Measurements from ENCODE around the gene GDF15.
"Not testable (repeated sequence)": the region's sequence is repeated elsewhere in the genome, so short reads cannot be mapped to it uniquely, and the experiment has no call there.

The GDF15 gene

DNA sequence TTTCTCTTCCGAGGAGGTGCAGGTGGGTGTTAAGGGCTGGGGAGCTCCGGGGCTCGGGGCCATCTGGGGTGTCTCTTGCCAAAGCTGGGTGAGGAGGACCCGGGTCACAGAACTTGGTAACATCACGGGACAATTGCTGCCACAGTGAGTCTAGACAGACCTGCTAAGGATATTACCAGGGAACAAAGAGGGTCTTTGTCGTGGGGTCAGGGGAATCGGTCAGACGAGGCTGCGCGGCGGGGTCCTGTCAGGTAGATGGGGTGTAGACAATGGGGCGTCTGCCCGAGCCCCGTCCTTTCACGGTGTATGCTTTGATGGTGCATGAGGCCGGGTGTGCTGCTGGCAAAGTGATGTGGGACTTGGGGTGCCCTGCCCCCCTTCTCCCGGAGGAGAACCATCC, 37.8 kb upstream of the GDF15 start:
- H3K9ac ChIP-seq (ENCODE audit: low read depth in 1 of 2, low read length in 2 of 2), result no peak overlapping the region
- H3K36me3 ChIP-seq (ENCODE audit: control insufficient read depth in 1 of 2, insufficient read depth in 2 of 2, low read length in 2 of 2), result peaks cover 9 to 21% of the 10 kb centered on the region in 2 donors
- H3K4me3 ChIP-seq (ENCODE audit: low read depth in 1 of 2, low read length in 2 of 2), result no peak overlapping the region
- H3K27me3 ChIP-seq (ENCODE audit: control insufficient read depth in 1 of 2, insufficient read depth in 2 of 2, low read length in 2 of 2), result no peaks in the 10 kb centered on the region
- no peak overlapping the region for H3K27ac ChIP-seq (ENCODE audit: low read depth, low read length)
- H3K4me1 ChIP-seq (ENCODE audit: control insufficient read depth in 1 of 2, insufficient read depth in 2 of 2, low read length in 2 of 2), result peaks cover 0 to 4% of the 10 kb centered on the region in 2 donors
- H3K9me3 ChIP-seq (ENCODE audit: control insufficient read depth in 1 of 2, low read length in 2 of 2), result no peaks in the 10 kb centered on the region

DNA sequence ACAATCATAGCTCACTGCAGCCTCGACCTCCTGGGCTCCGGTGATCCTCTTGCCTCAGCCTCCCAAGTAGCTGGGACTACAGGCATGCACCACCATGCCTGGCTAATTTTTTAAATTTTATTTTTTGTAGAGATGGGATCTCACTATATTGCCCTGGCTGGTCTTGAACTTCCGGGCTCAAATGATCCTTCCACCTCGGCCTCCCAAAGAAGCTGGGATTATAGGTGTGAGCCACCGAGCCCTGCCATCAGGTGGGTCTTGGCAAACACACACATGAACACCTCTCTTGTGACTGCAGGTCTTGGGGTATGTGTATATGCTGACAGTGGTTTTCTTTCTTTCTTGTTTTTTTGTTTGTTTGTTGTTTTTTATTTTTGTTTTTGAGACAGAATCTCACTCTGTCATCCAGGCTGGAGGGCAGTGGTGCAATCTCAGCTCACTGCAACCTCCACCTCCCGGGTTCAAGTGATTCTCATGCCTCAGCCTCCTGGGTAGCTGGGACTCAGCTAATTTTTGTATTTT, 37.1 kb upstream of the GDF15 start:
- not testable (repeated sequence) for H3K9me3 ChIP-seq (ENCODE audit: control insufficient read depth in 1 of 2, low read length in 2 of 2); H3K27ac ChIP-seq (ENCODE audit: low read depth, low read length); H3K4me1 ChIP-seq (ENCODE audit: control insufficient read depth in 1 of 2, insufficient read depth in 2 of 2, low read length in 2 of 2); H3K27me3 ChIP-seq (ENCODE audit: control insufficient read depth in 1 of 2, insufficient read depth in 2 of 2, low read length in 2 of 2); H3K9ac ChIP-seq (ENCODE audit: low read depth in 1 of 2, low read length in 2 of 2); H3K4me3 ChIP-seq (ENCODE audit: low read depth in 1 of 2, low read length in 2 of 2)
- H3K36me3 ChIP-seq (ENCODE audit: control insufficient read depth in 1 of 2, insufficient read depth in 2 of 2, low read length in 2 of 2), result peaks cover 9 to 21% of the 10 kb centered on the region in 2 donors

DNA sequence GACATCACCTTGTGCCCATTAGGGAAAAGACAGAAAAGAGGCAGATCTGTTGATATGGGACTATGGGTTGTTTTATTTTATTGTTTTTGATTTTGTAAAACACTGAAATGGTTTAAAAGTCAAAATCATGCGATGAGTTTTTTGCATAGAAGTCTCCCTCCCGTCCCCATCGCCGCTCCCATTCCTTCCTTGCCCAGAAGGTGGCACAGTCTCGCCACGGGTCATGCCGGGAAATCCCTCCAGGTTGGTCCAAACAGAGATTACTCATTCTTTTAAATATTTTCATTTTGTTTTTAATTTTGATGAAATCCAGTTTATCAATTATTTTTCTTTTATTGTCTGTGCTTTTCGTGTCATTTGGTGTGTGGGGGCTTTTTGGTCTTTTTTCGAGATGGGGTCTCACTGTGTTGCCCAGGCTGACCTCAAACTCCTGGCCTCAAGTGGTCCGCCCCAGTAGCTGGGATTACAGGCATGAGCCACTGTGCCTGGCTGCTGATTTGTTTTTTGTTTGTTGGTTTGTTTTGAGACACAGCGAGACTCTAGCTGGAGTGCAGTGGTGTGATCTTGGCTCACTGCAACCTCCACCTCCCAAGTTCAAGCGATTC, 36.3 kb upstream of the GDF15 start:
- H3K9me3 ChIP-seq (ENCODE audit: control insufficient read depth in 1 of 2, low read length in 2 of 2), result no peaks in the 10 kb centered on the region
- H3K4me3 ChIP-seq (ENCODE audit: low read depth in 1 of 2, low read length in 2 of 2), result no peak overlapping the region
- H3K27me3 ChIP-seq (ENCODE audit: control insufficient read depth in 1 of 2, insufficient read depth in 2 of 2, low read length in 2 of 2), result no peaks in the 10 kb centered on the region
- H3K9ac ChIP-seq (ENCODE audit: low read depth in 1 of 2, low read length in 2 of 2), result no peak overlapping the region
- H3K27ac ChIP-seq (ENCODE audit: low read depth, low read length), result no peak overlapping the region
- H3K36me3 ChIP-seq (ENCODE audit: control insufficient read depth in 1 of 2, insufficient read depth in 2 of 2, low read length in 2 of 2), result peaks cover 9 to 23% of the 10 kb centered on the region in 2 donors
- H3K4me1 ChIP-seq (ENCODE audit: control insufficient read depth in 1 of 2, insufficient read depth in 2 of 2, low read length in 2 of 2), result no peaks in the 10 kb centered on the region

DNA sequence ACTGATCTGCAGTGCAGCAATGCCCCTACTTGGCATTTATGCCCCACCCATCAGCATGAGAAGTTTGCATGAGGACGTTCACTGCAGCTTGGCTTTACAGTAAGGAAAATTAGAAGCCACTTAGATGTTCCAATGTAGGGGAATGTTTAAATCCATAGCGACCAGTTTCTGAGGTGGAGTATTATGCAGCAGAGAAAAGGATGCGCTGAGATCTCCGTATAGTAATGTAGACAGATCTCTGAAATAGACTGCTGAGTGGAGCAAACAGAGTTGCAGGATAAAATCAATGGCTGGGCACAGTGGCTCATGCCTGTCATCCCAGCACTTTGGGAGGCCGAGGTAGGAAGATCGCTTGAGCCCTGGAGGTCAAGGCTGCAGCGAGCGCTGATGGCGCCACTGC, 35.5 kb upstream of the GDF15 start:
- Histone ChIP-seq H3K9ac (ENCODE audit: low read depth in 1 of 2, low read length in 2 of 2) (no peak overlapping the region), H3K9me3 (ENCODE audit: control insufficient read depth in 1 of 2, low read length in 2 of 2) (no peaks in the 10 kb centered on the region), H3K27ac (ENCODE audit: low read depth, low read length) (no peak overlapping the region), H3K36me3 (ENCODE audit: control insufficient read depth in 1 of 2, insufficient read depth in 2 of 2, low read length in 2 of 2) (peaks cover 11 to 27% of the 10 kb centered on the region in 2 donors), H3K27me3 (ENCODE audit: control insufficient read depth in 1 of 2, insufficient read depth in 2 of 2, low read length in 2 of 2) (no peaks in the 10 kb centered on the region), H3K4me3 (ENCODE audit: low read depth in 1 of 2, low read length in 2 of 2) (no peak overlapping the region), H3K4me1 (ENCODE audit: control insufficient read depth in 1 of 2, insufficient read depth in 2 of 2, low read length in 2 of 2) (no peaks in the 10 kb centered on the region)

DNA sequence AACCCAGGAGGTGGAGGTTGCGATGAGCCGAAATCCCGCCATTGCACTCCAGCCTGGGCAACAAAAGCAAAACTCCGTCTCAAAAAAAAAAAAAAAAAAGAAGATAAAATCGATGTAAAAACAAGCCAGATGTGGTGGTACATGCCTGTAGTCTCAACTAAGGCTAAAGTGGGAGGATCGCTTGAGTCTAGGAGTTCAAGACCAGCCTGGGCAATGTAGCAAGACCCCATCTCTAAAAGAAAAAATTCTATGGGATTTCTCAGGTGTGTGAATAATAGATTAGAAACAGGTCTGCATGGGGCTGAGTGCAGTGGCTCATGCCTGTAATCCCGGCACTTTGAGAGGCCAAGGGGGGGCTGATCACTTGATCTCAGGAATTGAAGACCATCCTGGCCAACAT, 34.4 kb upstream of the GDF15 start:
- Histone ChIP-seq H3K36me3 (ENCODE audit: control insufficient read depth in 1 of 2, insufficient read depth in 2 of 2, low read length in 2 of 2) (peaks cover 12 to 34% of the 10 kb centered on the region in 2 donors), H3K27me3 (ENCODE audit: control insufficient read depth in 1 of 2, insufficient read depth in 2 of 2, low read length in 2 of 2) (no peaks in the 10 kb centered on the region), H3K4me3 (ENCODE audit: low read depth in 1 of 2, low read length in 2 of 2) (no peak overlapping the region), H3K27ac (ENCODE audit: low read depth, low read length) (no peak overlapping the region), H3K9ac (ENCODE audit: low read depth in 1 of 2, low read length in 2 of 2) (no peak overlapping the region), H3K9me3 (ENCODE audit: control insufficient read depth in 1 of 2, low read length in 2 of 2) (no peaks in the 10 kb centered on the region), H3K4me1 (ENCODE audit: control insufficient read depth in 1 of 2, insufficient read depth in 2 of 2, low read length in 2 of 2) (no peaks in the 10 kb centered on the region)

DNA sequence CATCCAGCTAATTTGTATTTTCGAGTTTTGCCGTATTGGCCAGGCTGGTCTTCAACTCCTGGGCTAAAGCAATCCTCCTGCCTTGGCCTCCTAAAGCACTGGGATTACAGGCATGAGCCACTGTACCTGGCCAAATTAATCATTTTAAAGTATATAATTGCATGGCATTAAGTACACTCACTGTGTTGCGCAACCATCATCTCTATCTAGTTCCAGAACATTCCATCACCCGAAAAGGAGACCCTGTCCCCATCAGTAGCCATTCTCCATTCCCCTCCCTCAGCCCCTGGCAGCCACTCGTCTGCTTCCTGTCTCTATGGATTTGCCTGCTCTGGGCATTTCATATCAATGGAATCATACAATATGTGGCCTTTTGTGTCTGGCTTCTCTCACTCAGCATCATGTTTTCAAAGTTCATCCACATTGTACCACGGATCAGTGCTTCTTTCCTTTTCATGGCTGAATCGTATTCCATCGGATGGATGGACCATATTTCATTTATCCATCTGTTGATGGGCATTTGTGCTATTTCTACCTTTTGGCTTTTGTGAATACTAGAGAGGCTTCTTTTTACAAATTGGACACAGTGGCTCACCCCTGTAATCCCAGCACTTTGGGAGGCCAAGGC, 32.5 kb upstream of the GDF15 start:
- Histone ChIP-seq H3K36me3 (ENCODE audit: control insufficient read depth in 1 of 2, insufficient read depth in 2 of 2, low read length in 2 of 2) (peaks cover 24 to 49% of the 10 kb centered on the region in 2 donors), H3K9ac (ENCODE audit: low read depth in 1 of 2, low read length in 2 of 2) (no peak overlapping the region)

DNA sequence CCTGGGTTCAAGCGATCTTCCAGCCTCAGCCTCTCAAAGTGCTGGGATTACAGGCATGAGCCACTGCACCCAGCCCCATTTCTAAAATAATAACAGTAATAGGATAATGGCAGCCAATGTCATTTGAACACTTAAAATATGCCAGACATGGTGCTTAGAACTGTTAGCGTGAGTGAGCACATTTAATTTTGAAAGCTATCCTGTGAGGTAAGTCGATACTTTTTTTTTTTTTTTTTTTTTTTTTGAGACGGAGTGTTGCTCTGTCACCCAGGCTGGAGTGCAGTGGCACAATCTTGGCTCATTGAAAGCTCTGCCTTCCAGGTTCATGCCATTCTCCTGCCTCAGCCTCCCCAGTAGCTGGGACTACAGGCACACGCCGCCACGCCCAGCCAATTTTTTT, 31.2 kb upstream of the GDF15 start:
- H3K9ac ChIP-seq (ENCODE audit: low read depth in 1 of 2, low read length in 2 of 2); H3K4me3 ChIP-seq (ENCODE audit: low read depth in 1 of 2, low read length in 2 of 2); H3K4me1 ChIP-seq (ENCODE audit: control insufficient read depth in 1 of 2, insufficient read depth in 2 of 2, low read length in 2 of 2); H3K9me3 ChIP-seq (ENCODE audit: control insufficient read depth in 1 of 2, low read length in 2 of 2); H3K27ac ChIP-seq (ENCODE audit: low read depth, low read length); H3K27me3 ChIP-seq (ENCODE audit: control insufficient read depth in 1 of 2, insufficient read depth in 2 of 2, low read length in 2 of 2): not testable (repeated sequence)
- peaks cover 24 to 57% of the 10 kb centered on the region in 2 donors for H3K36me3 ChIP-seq (ENCODE audit: control insufficient read depth in 1 of 2, insufficient read depth in 2 of 2, low read length in 2 of 2)

More for the DNA sequence above, 32.5 kb upstream of the GDF15 start:
- Histone ChIP-seq H3K4me1 (ENCODE audit: control insufficient read depth in 1 of 2, insufficient read depth in 2 of 2, low read length in 2 of 2) (peaks cover 0 to 3% of the 10 kb centered on the region in 2 donors), H3K4me3 (ENCODE audit: low read depth in 1 of 2, low read length in 2 of 2) (no peak overlapping the region), H3K27me3 (ENCODE audit: control insufficient read depth in 1 of 2, insufficient read depth in 2 of 2, low read length in 2 of 2) (no peaks in the 10 kb centered on the region), H3K9me3 (ENCODE audit: control insufficient read depth in 1 of 2, low read length in 2 of 2) (no peaks in the 10 kb centered on the region), H3K27ac (ENCODE audit: low read depth, low read length) (no peak overlapping the region)

DNA sequence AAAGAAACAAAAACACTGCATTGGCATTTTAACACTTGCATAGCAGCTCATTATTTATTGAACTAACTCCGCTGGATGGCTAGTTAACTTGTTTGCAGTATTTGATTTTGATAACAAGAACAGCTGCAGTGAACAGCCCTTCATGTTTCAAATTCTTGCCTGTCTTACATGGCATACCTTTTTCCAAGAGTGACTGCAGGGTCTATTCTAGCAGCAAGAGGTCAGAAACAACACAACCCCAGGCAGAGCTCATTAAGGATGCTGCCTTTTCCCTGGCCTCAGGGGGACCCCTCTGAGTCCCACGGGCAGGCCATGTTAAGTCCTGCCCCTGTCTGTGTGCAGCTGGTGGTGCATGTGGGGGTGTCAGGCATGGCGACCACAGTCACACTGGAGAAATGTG, 28.9 kb upstream of the GDF15 start:
- H3K36me3 ChIP-seq (ENCODE audit: control insufficient read depth in 1 of 2, insufficient read depth in 2 of 2, low read length in 2 of 2), result peaks cover 19 to 64% of the 10 kb centered on the region in 2 donors
- no peaks in the 10 kb centered on the region for H3K27me3 ChIP-seq (ENCODE audit: control insufficient read depth in 1 of 2, insufficient read depth in 2 of 2, low read length in 2 of 2)
- H3K9me3 ChIP-seq (ENCODE audit: control insufficient read depth in 1 of 2, low read length in 2 of 2), result no peaks in the 10 kb centered on the region
- no peak overlapping the region for H3K9ac ChIP-seq (ENCODE audit: low read depth in 1 of 2, low read length in 2 of 2)
- peaks cover 0 to 3% of the 10 kb centered on the region in 2 donors for H3K4me1 ChIP-seq (ENCODE audit: control insufficient read depth in 1 of 2, insufficient read depth in 2 of 2, low read length in 2 of 2)
- H3K4me3 ChIP-seq (ENCODE audit: low read depth in 1 of 2, low read length in 2 of 2), result no peak overlapping the region
- no peak overlapping the region for H3K27ac ChIP-seq (ENCODE audit: low read depth, low read length)

DNA sequence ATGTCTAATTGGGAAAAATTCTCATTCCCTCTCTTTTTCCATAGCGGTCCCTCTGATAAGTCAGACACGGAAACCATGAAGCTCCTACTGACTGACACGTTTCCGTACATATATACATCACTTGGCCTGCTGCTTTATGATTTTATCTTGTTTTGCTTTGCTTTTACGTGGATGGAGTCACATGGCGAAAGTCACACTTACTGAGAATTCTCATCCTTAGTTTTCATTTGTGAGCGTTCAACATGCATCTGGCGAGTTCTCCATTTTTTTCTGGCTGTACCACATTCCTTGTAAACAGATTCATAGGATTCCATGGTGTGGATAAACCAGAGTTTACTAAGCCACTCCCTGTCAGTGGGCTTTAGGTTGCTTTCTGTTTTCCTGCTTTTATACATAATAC, 24.3 kb upstream of the GDF15 start:
- H3K4me1 ChIP-seq (ENCODE audit: control insufficient read depth in 1 of 2, insufficient read depth in 2 of 2, low read length in 2 of 2), result peaks cover 25 to 27% of the 10 kb centered on the region in 2 donors
- no peak overlapping the region for H3K9ac ChIP-seq (ENCODE audit: low read depth in 1 of 2, low read length in 2 of 2)
- H3K9me3 ChIP-seq (ENCODE audit: control insufficient read depth in 1 of 2, low read length in 2 of 2), result no peaks in the 10 kb centered on the region
- H3K36me3 ChIP-seq (ENCODE audit: control insufficient read depth in 1 of 2, insufficient read depth in 2 of 2, low read length in 2 of 2), result peaks cover 12 to 55% of the 10 kb centered on the region in 2 donors
- H3K27ac ChIP-seq (ENCODE audit: low read depth, low read length), result no peak overlapping the region
- H3K27me3 ChIP-seq (ENCODE audit: control insufficient read depth in 1 of 2, insufficient read depth in 2 of 2, low read length in 2 of 2), result no peaks in the 10 kb centered on the region
- no peak overlapping the region for H3K4me3 ChIP-seq (ENCODE audit: low read depth in 1 of 2, low read length in 2 of 2)

DNA sequence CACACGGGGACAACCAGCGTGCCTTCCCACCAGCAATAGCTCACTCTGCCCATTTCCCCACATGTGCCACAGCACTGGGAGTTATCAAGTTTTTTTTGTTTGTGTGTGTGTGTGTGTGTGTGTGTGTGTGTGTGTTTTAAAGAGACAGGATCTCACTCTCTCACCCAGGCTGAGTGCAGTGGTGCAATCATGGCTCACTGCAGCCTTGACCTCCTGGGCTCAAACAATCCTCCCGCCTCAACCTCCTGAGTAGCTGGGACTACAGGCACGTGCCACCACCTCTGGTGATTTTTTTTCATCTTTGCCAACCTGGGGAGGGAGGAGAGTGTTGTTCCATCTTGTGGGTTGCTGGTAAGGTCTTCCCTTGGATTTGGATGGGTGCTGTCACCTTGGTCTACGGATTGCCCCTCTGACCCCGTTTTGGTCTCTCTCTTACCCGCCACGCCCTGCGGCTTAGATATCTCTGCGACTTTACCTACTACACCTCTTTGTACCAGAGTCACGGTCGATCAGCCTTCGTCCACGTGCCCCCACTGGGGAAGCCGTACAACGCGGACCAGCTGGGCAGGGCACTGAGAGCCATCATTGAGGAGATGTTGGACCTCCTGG, 22.9 kb upstream of the GDF15 start:
- Histone ChIP-seq H3K27ac (ENCODE audit: low read depth, low read length) (no peak overlapping the region), H3K27me3 (ENCODE audit: control insufficient read depth in 1 of 2, insufficient read depth in 2 of 2, low read length in 2 of 2) (no peaks in the 10 kb centered on the region), H3K36me3 (ENCODE audit: control insufficient read depth in 1 of 2, insufficient read depth in 2 of 2, low read length in 2 of 2) (peaks cover 0 to 41% of the 10 kb centered on the region in 2 donors), H3K9me3 (ENCODE audit: control insufficient read depth in 1 of 2, low read length in 2 of 2) (no peaks in the 10 kb centered on the region), H3K9ac (ENCODE audit: low read depth in 1 of 2, low read length in 2 of 2) (no peak overlapping the region), H3K4me3 (ENCODE audit: low read depth in 1 of 2, low read length in 2 of 2) (no peak overlapping the region), H3K4me1 (ENCODE audit: control insufficient read depth in 1 of 2, insufficient read depth in 2 of 2, low read length in 2 of 2) (peaks cover 24 to 25% of the 10 kb centered on the region in 2 donors)

Measured in duodenal mucosa (tissue), 2 donors.